K562 (cell line): ENCODE measurements around the gene SPATA12. TPM values are rescaled to one million over a fixed set of nuclear protein-coding genes. Genes with fewer than 3 reads are reported as not detected.

ENCODE experiments used
- CREM ChIP-seq: IDR thresholded peaks from 2 replicates; pipeline ENCODE4 v1.6.1; 2014; ENCODE audit warnings: antibody characterized with exemption, low read depth
- FOXP1 ChIP-seq: sonication (generic); formaldehyde crosslinking; IDR thresholded peaks from 2 replicates; pipeline ENCODE4 v1.8.0; 2022; ENCODE audit warnings: mild to moderate bottlenecking, missing genetic modification reagents
- HNRNPL ChIP-seq: fragments of 200-400 bp; formaldehyde crosslinking; IDR thresholded peaks from 2 replicates; pipeline ENCODE4 v1.6.1; 2017; ENCODE audit warnings: low read depth, mild to moderate bottlenecking, low read length
- LEF1 ChIP-seq: fragments of 450-650 bp; IDR thresholded peaks from 2 replicates; pipeline ENCODE4 v1.6.1; 2016; ENCODE audit warnings: mild to moderate bottlenecking
- NFRKB ChIP-seq: fragments of 450-650 bp; IDR thresholded peaks from 2 replicates; pipeline ENCODE4 v1.6.1; 2016; ENCODE audit warnings: low read depth
- NFXL1 ChIP-seq: fragments of 450-650 bp; formaldehyde crosslinking; IDR thresholded peaks from 2 replicates; pipeline ENCODE4 v1.4.0; 2021; ENCODE audit warnings: mild to moderate bottlenecking
- RFX7 ChIP-seq: fragments of 250-450 bp; sonication (Bioruptor Pico); IDR thresholded peaks from 2 replicates; pipeline ENCODE4 v1.5.1; 2021; ENCODE audit warnings: mild to moderate bottlenecking
- TAF15 ChIP-seq: fragments of 200-400 bp; formaldehyde crosslinking; IDR thresholded peaks from 2 replicates; pipeline ENCODE4 v1.6.1; 2017; ENCODE audit warnings: mild to moderate bottlenecking, low read depth, low read length, moderate library complexity
- TBL1XR1 ChIP-seq, 2 experiments: IDR thresholded peaks; 2 replicates each; pipeline ENCODE4 v1.6.1; 2012; ENCODE audit warnings: improper control_type of control experiment in 2 of 2, low read length in 2 of 2, mild to moderate bottlenecking in 1 of 2
- TCF7 ChIP-seq: sonication (generic); IDR thresholded peaks from 2 replicates; pipeline ENCODE4 v1.6.1; 2016; ENCODE audit warnings: antibody characterized with exemption, borderline replicate concordance
- ZNF699 ChIP-seq: fragments of 250-450 bp; sonication (Bioruptor Pico); IDR thresholded peaks from 2 replicates; pipeline ENCODE4 v1.8.0; 2021; ENCODE audit warnings: mild to moderate bottlenecking, moderate library complexity; ENCODE audit not compliant: insufficient replicate concordance
- polyA plus RNA-seq, 8 experiments: library from polyadenylated mRNA; depleted of rRNA in 4 of 8; stranded (reverse) in 5 of 8; unstranded in 3 of 8; fragments of >200 nt; fragmentation: Nextera tagmentation in 2 of 8; fragmentation: Illumina TruSeq in 1 of 8; extraction: Ambion mirVana in 2 of 8; extraction: Trizol in 1 of 8; gene quantifications; 2 replicates each; pipeline versions ENCODE4 v1.2.1 to v1.2.3, GENCODE V29; 2011 to 2014; ENCODE audit warnings: inconsistent platforms in 1 of 8, missing spikeins in 1 of 8
- total RNA-seq, 7 experiments: library from RNA; depleted of rRNA in 6 of 7; stranded (reverse); fragments of >200 nt in 6 of 7; fragmentation: Illumina TruSeq in 2 of 7; extraction: Trizol in 2 of 7; gene quantifications; 2 replicates each; pipeline versions ENCODE4 v1.2.1 to v1.2.3, GENCODE V29; 2011 to 2021; ENCODE audit warnings: low replicate concordance in 1 of 7
- TF ChIP-seq, protein P1 (sequence below): fragments of 200-800 bp; sonication (Bioruptor generic); IDR thresholded peaks from 2 replicates; pipeline ENCODE4 v1.6.1; 2016; ENCODE audit warnings: missing genetic modification characterization, missing compliant biosample characterization
- TF ChIP-seq, protein P2 (sequence below), 2 experiments: fragments of 450-650 bp; conservative IDR thresholded peaks; 2 replicates each; pipeline ENCODE4 v1.6.1; 2017; ENCODE audit warnings: mild to moderate bottlenecking in 2 of 2, moderate library complexity in 2 of 2
- TF ChIP-seq, protein P3 (sequence below): fragments of 450-650 bp; IDR thresholded peaks from 2 replicates; pipeline ENCODE4 v1.6.1; 2016; ENCODE audit warnings: low read depth

Gene SPATA12
- total and polyA plus RNA-seq, 9 of the 15 experiments (the other 6 are each of a cell fraction or from before 2014, with no cell fraction given) = not detected

DNA sequence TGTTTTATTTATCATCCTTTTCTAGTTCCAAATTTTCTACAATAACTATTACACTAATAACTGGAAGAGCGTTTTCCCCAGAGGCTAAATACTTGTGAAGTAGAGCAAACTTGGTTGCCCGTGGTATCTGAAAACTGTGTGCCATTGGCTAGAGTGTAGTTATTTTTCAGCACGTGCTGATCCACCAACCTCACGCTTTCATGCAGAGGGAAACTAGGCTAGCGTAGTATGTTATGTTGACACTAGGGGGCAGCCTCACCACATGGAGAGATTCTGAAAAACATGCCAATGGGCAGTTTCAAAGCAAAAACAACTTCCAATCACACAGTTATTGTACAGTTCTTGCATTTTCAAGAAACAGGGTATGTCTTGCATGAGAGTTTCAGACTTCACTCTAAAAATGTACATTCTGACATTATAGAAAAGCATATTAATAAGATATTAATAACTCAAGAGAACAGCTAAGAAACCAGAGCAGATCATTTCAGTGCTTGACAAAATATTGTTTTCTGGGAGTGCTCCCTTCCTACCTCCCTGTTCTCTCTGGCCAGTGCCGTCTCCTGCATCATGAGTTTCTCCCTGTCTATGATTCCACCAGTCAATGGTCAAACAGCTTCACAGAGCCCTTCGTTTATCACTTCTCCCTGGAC, 39.7 kb downstream of the SPATA12 start (continued):
- TF ChIP-seq, protein P1, sequence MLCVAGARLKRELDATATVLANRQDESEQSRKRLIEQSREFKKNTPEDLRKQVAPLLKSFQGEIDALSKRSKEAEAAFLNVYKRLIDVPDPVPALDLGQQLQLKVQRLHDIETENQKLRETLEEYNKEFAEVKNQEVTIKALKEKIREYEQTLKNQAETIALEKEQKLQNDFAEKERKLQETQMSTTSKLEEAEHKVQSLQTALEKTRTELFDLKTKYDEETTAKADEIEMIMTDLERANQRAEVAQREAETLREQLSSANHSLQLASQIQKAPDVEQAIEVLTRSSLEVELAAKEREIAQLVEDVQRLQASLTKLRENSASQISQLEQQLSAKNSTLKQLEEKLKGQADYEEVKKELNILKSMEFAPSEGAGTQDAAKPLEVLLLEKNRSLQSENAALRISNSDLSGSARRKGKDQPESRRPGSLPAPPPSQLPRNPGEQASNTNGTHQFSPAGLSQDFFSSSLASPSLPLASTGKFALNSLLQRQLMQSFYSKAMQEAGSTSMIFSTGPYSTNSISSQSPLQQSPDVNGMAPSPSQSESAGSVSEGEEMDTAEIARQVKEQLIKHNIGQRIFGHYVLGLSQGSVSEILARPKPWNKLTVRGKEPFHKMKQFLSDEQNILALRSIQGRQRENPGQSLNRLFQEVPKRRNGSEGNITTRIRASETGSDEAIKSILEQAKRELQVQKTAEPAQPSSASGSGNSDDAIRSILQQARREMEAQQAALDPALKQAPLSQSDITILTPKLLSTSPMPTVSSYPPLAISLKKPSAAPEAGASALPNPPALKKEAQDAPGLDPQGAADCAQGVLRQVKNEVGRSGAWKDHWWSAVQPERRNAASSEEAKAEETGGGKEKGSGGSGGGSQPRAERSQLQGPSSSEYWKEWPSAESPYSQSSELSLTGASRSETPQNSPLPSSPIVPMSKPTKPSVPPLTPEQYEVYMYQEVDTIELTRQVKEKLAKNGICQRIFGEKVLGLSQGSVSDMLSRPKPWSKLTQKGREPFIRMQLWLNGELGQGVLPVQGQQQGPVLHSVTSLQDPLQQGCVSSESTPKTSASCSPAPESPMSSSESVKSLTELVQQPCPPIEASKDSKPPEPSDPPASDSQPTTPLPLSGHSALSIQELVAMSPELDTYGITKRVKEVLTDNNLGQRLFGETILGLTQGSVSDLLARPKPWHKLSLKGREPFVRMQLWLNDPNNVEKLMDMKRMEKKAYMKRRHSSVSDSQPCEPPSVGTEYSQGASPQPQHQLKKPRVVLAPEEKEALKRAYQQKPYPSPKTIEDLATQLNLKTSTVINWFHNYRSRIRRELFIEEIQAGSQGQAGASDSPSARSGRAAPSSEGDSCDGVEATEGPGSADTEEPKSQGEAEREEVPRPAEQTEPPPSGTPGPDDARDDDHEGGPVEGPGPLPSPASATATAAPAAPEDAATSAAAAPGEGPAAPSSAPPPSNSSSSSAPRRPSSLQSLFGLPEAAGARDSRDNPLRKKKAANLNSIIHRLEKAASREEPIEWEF (CRISPR knock-in tag) = no peak
- TF ChIP-seq TCF7 (no peak), HNRNPL (no peak), FOXP1 (CRISPR knock-in tag) (no peak), NFRKB (no peak), RFX7 (CRISPR knock-in tag) (no peak), CREM (no peak), NFXL1 (CRISPR knock-in tag) (no peak), TBL1XR1 (IDR thresholded peaks at IDR 0.05; ENCODE audit: low read length in 2 of 2) (no peak), LEF1 (peak; percentile 45; the same call in 1 of the 2 replicates), ZNF699 (CRISPR knock-in tag) (no peak), TAF15 (no peak)
- TF ChIP-seq, protein P2, sequence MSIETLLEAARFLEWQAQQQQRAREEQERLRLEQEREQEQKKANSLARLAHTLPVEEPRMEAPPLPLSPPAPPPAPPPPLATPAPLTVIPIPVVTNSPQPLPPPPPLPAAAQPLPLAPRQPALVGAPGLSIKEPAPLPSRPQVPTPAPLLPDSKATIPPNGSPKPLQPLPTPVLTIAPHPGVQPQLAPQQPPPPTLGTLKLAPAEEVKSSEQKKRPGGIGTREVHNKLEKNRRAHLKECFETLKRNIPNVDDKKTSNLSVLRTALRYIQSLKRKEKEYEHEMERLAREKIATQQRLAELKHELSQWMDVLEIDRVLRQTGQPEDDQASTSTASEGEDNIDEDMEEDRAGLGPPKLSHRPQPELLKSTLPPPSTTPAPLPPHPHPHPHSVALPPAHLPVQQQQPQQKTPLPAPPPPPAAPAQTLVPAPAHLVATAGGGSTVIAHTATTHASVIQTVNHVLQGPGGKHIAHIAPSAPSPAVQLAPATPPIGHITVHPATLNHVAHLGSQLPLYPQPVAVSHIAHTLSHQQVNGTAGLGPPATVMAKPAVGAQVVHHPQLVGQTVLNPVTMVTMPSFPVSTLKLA (conservative IDR thresholded peaks at IDR 0.05) = peak; percentile 18 to 53; a peak in 1 of 4 replicates
- TF ChIP-seq, protein P3, sequence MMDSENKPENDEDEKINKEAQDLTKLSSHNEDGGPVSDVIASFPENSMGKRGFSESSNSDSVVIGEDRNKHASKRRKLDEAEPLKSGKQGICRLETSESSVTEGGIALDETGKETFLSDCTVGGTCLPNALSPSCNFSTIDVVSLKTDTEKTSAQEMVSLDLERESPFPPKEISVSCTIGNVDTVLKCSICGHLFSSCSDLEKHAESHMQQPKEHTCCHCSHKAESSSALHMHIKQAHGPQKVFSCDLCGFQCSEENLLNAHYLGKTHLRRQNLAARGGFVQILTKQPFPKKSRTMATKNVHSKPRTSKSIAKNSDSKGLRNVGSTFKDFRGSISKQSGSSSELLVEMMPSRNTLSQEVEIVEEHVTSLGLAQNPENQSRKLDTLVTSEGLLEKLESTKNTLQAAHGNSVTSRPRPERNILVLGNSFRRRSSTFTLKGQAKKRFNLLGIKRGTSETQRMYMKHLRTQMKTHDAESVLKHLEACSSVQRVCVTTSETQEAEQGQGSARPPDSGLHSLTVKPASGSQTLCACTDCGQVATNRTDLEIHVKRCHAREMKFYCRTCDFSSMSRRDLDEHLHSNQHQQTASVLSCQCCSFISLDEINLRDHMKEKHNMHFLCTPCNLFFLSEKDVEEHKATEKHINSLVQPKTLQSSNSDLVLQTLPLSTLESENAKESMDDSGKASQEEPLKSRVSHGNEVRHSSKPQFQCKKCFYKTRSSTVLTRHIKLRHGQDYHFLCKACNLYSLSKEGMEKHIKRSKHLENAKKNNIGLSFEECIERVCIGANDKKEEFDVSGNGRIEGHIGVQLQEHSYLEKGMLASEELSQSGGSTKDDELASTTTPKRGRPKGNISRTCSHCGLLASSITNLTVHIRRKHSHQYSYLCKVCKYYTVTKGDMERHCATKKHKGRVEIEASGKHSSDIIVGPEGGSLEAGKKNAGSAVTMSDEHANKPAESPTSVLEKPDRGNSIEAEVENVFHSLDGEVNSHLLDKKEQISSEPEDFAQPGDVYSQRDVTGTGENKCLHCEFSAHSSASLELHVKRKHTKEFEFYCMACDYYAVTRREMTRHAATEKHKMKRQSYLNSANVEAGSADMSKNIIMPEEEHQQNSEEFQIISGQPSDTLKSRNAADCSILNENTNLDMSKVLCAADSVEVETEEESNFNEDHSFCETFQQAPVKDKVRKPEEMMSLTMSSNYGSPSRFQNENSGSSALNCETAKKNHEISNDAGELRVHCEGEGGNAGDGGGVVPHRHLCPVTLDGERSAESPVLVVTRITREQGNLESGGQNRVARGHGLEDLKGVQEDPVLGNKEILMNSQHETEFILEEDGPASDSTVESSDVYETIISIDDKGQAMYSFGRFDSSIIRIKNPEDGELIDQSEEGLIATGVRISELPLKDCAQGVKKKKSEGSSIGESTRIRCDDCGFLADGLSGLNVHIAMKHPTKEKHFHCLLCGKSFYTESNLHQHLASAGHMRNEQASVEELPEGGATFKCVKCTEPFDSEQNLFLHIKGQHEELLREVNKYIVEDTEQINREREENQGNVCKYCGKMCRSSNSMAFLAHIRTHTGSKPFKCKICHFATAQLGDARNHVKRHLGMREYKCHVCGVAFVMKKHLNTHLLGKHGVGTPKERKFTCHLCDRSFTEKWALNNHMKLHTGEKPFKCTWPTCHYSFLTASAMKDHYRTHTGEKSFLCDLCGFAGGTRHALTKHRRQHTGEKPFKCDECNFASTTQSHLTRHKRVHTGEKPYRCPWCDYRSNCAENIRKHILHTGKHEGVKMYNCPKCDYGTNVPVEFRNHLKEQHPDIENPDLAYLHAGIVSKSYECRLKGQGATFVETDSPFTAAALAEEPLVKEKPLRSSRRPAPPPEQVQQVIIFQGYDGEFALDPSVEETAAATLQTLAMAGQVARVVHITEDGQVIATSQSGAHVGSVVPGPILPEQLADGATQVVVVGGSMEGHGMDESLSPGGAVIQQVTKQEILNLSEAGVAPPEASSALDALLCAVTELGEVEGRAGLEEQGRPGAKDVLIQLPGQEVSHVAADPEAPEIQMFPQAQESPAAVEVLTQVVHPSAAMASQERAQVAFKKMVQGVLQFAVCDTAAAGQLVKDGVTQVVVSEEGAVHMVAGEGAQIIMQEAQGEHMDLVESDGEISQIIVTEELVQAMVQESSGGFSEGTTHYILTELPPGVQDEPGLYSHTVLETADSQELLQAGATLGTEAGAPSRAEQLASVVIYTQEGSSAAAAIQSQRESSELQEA = no peak
- TF ChIP-seq, all 486 proteins: peak for 17
